Measurements from ENCODE around the gene ERI2. TPM values are rescaled to one million over a fixed set of nuclear protein-coding genes. Genes with fewer than 3 reads are reported as not detected.

ERI2 gene
- 41.3 and 53.1 TPM in 2 replicates for total RNA-seq (2016; rRNA removed; fragmentation: Illumina TruSeq; extraction: Trizol)
- 19.3 and 19.4 TPM in 2 replicates for total RNA-seq (2016; cell fraction: cytosol; rRNA removed; fragmentation: Illumina TruSeq; extraction: Trizol; ENCODE audit: low read depth)
- total RNA-seq (2016; cell fraction: insoluble cytoplasmic fraction; rRNA removed; fragmentation: Illumina TruSeq; extraction: Trizol), result 40.2 and 47.3 TPM in 2 replicates
- 41.1 and 44.1 TPM in 2 replicates for total RNA-seq (2016; cell fraction: membrane; rRNA removed; fragmentation: Illumina TruSeq; extraction: Trizol)
- total RNA-seq (2016; cell fraction: nucleus; rRNA removed; fragmentation: Illumina TruSeq; extraction: Trizol), result 48.1 and 48.5 TPM in 2 replicates
- 16.3 and 17.4 TPM in 2 replicates for polyA plus RNA-seq (2011; rRNA removed)
- 7.2 and 9.4 TPM in 2 replicates for polyA plus RNA-seq (2011; cell fraction: cytosol; rRNA removed)
- polyA plus RNA-seq (2011; cell fraction: nucleus; rRNA removed), result 24.8 and 33.6 TPM in 2 replicates
- 11.3 and 21.2 TPM in 2 replicates for polyA plus RNA-seq (2012)
- 3.9 and 6.1 TPM in 2 replicates for polyA plus RNA-seq (2016; cell fraction: cytosol; fragmentation: Illumina TruSeq; extraction: Trizol; ENCODE audit: low read depth)
- polyA plus RNA-seq (2016; cell fraction: insoluble cytoplasmic fraction; fragmentation: Illumina TruSeq; extraction: Trizol; ENCODE audit: low read depth), result 40.1 and 44.5 TPM in 2 replicates
- 16.7 and 17.7 TPM in 2 replicates for polyA plus RNA-seq (2016; cell fraction: membrane; fragmentation: Illumina TruSeq; extraction: Trizol; ENCODE audit: low read depth)
- polyA plus RNA-seq (2016; cell fraction: nucleus; fragmentation: Illumina TruSeq; extraction: Trizol; ENCODE audit: insufficient read depth, low read depth), result 46.2 and 48.0 TPM in 2 replicates
- polyA minus RNA-seq (2011; rRNA and poly(A)+ RNA removed; ENCODE audit: low replicate concordance), result 10.5 and 15.9 TPM in 2 replicates
- polyA minus RNA-seq (2011; cell fraction: cytosol; rRNA and poly(A)+ RNA removed), result 8.3 and 13.4 TPM in 2 replicates
- 45.3 and 46.2 TPM in 2 replicates for polyA minus RNA-seq (2011; cell fraction: nucleus; rRNA and poly(A)+ RNA removed)
- Bru-seq, nascent RNA, result percentile 52 among the genes with signal in this experiment
- percentile 65 among the genes with signal in this experiment for BruChase-seq, experiment 1, labeled RNA remaining after a 6-hour chase
- percentile 62 among the genes with signal in this experiment for BruChase-seq, experiment 2, labeled RNA remaining after a 2-hour chase
- long read RNA-seq, experiment 1, partial matches to known transcripts, result 4 of 16 reads
- long read RNA-seq, experiment 1, other reads (novel, unspliced or antisense), result 9 of 16 reads
- long read RNA-seq, experiment 2, partial matches to known transcripts, result 0 of 9 reads
- long read RNA-seq, experiment 2, other reads (novel, unspliced or antisense), result 6 of 9 reads

GRCh38 chr16:20806168-20807050 lies at the start of gene ERI2, which contains the start of gene REXO5:
ERI2 (minus strand) TSS chr16:20806472; CDS start chr16:20806430, 42 bp downstream.
REXO5 (plus strand) TSS chr16:20806527; CDS start chr16:20806954, 427 bp downstream.
- POLR2A ChIA-PET, result interaction anchor here (0.5 to 1.7 kb wide), 16 partner anchors 10 to 1884 kb away, joined by 3 to 17 read pairs (median 3); partner anchors contain the start of genes ACSM3, DCUN1D3, LYRM1 and THUMPD1
- intact Hi-C loops (cut with micrococcal nuclease; ENCODE audit: unreplicated experiment), result no loop called here
- H3K36me3 ChIP-seq (replicated peaks in 1 of 2; ENCODE audit: control insufficient read depth in 1 of 2, insufficient read depth in 2 of 2, low read length in 2 of 2), result no peaks in the 10 kb centered on the region
- TF ChIP-seq ZNF761 (CRISPR knock-in tag; conservative IDR thresholded peaks at IDR 0.05), result peak; percentile 92
- no peak for TF ChIP-seq AKAP8 (CRISPR knock-in tag; IDR thresholded peaks at IDR 0.05)
- TF ChIP-seq ZC3H13 (CRISPR knock-in tag; IDR thresholded peaks at IDR 0.05), result peak; percentile 99
- TF ChIP-seq LCORL (IDR thresholded peaks at IDR 0.05), result no peak; the same call in none of the 2 replicates
- peak; percentile 87 for TF ChIP-seq LCORL (CRISPR knock-in tag; IDR thresholded peaks at IDR 0.05)
- TF ChIP-seq ZZZ3 (CRISPR knock-in tag; IDR thresholded peaks at IDR 0.05; ENCODE audit: borderline replicate concordance), result peak; percentile 38
- no peak for TF ChIP-seq CBX2 (IDR thresholded peaks at IDR 0.05; ENCODE audit: low read depth, low read length)
- TF ChIP-seq CBX2 (CRISPR knock-in tag; IDR thresholded peaks at IDR 0.05; ENCODE audit: low read depth), result no peak
- peak; percentile 7; the same call in 1 of the 2 replicates for TF ChIP-seq ZNF263 (CRISPR knock-in tag; IDR thresholded peaks at IDR 0.05)
- peak; percentile 71; the same call in 1 of the 2 replicates for TF ChIP-seq RBAK (CRISPR knock-in tag; IDR thresholded peaks at IDR 0.05)
- no peak; the same call in none of the 2 replicates for TF ChIP-seq HNF4A (CRISPR knock-in tag; IDR thresholded peaks at IDR 0.05)
- TF ChIP-seq ZNF646 (CRISPR knock-in tag; IDR thresholded peaks at IDR 0.05), result 0 out of 2 replicates have a peak, but pooled peaks have one; percentile 31

More at GRCh38 chr16:20806168-20807050, at the start of gene ERI2, which contains the start of gene REXO5:
- H3K79me2 ChIP-seq (ENCODE audit: insufficient read depth, low read length), result peaks cover 6% of the 10 kb centered on the region
- CTCF ChIA-PET (ENCODE audit: low intra/inter-chr PET ratio, low total read pairs), result interaction anchor here (0.9 kb wide), 1 partner anchor 277 kb away, joined by 4 read pairs; no protein-coding TSS in a partner anchor
- H3K9me3 ChIP-seq (ENCODE audit: low read length), result no peaks in the 10 kb centered on the region
- DNase-seq (ENCODE audit: low spot score), result peak; percentile 98
- in situ Hi-C loops (cut with HindIII; ENCODE audit: extremely low pct_ligation_motif_present, low pct_unique_long_range_greater_than_20kb), result no loop called here
- peak within 1 kb of the TSS; percentile 83 for H3K4me2 ChIP-seq (ENCODE audit: low read depth, low read length)
- no peaks in the 10 kb centered on the region; a peak in 1 of 5 replicates for H3K27me3 ChIP-seq (ENCODE audit: control insufficient read depth in 1 of 2, insufficient read depth in 2 of 2, low read length in 2 of 2)
- FAIRE-seq, result peak; percentile 46
- peak within 1 kb of the TSS; percentile 87 for H3K27ac ChIP-seq (ENCODE audit: extremely low read length, insufficient read depth, low read length)
- peak within 1 kb of the TSS; percentile 72 to 98 (median 87) for H3K4me3 ChIP-seq (replicated peaks in 1 of 3; ENCODE audit: insufficient read depth in 1 of 3, low read depth in 2 of 3, low read length in 3 of 3)
- peaks cover 40% of the 10 kb centered on the region for H3K4me1 ChIP-seq (ENCODE audit: insufficient read depth, low read length)
- TSS peak; percentile 90 for BruUV-seq (replicated peaks)
- peak within 1 kb of the TSS; percentile 56 for H2AFZ ChIP-seq (ENCODE audit: low read length)
- ATAC-seq, result peak; percentile 89
- WGBS (ENCODE audit: low lambda C conversion rate), result under 1% methylated on average over 48 of the region's 74 CpGs
- no peaks in the 10 kb centered on the region for H4K20me1 ChIP-seq (ENCODE audit: insufficient read depth, low read length)
- H3K9ac ChIP-seq (ENCODE audit: insufficient read depth, low read depth, low read length), result peak within 1 kb of the TSS; percentile 89

Measured in HepG2 (cell line).